SKM-1 treated with dmso at 0.1 percent for 144 hours (cell line): ENCODE measurements around the gene GALNT12.

Source experiments
- DNase-seq: peaks from one replicate; lab custom pipeline; 2025; ENCODE audit not compliant: unreplicated experiment; lab: John Stamatoyannopoulos, UW

Gene GALNT12

DNA sequence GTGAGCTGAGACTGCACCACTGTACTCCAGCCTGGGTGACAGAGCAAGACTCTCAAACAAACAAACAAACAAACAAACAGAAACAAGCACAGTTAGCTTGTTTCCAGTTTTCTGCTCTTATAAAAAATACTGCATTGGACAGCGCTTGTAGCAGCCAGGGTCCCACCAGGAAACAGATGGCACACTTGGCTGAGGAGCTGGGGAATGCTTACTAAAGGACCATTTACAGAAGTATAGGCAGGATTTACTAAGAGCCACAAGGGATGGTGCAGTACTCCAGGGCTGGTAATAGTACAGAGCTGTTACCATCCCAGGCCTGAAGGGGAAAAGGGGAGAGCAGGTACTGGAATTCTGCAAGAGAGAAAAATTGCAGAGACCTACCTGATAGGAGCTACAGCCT, 5.9 kb upstream of the GALNT12 start:
- no peak for DNase-seq

DNA sequence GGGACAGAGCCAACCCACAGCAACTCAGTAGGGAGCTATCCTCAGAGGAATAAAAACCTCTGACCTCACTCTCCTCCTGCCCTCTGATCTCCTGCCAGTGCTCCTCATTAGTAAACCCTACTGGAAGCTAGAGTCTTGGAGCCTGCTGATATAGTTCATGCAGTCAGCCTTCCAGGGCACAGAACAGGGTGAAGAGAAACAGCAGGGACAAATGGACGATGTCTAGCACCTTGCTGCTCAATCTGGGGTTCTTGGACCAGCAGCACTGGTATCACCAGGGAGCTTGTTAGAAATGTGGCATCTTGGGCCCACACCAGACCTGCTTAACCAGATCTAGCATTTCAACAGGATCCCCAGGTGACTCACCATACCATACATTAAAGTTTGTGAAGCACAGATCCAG, 5.5 kb upstream of the GALNT12 start:
- DNase-seq, result no peak

DNA sequence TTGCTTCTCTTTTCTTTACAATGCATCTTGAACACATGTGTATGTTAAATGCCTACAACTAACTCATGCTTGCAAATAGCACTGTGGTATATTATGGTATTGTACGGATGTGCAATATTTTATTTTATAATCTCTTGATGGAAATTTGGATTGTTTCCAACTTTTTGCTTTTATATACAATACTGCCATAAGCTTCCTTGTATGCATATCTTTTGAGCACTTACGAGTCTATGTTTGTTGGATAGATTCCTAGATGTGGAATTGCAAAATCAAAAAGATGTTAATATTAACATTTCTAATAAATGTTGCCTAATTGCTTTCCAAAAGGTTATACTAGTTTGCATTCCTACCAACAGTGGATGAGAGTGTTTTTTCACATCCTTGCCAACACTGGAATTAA, 3.4 kb upstream of the GALNT12 start:
- DNase-seq, result no peak

DNA sequence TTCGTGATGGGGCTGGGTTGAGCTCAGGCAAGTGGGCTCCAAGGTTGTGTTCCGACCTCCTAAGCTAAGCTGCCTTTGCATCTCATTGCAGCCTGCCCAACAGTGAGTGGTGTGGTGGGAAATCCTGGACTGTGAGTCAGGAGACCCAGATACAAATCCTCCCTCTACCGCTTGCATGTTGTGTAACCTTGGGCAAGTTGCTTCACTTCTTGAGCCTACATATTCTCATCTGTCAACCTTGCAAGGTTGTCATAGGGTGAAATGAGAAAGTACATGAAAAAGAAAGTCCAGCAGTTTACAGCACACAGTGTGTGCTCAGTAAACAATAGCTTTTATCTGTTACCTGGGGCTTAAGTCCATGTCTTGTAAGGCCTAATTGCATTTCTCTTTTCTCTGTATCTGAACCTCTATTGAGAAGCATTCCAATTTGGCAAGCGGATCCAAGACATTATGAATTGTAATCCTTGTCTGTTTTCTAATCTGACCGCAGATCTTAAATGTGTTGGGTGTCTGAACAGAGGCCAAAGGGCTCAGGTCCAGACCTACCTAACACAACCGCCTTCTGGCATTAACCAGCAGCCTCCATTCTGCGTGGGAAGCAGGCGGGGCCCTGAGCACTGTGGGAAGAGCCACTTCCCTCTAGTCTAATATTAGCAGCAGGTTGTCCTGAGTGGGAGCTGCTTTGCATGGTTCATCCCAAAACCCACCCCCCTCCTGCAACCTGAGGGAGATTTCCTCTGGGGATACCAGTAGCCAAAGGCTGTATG, 1.8 kb upstream of the GALNT12 start:
- DNase-seq, result no peak

DNA sequence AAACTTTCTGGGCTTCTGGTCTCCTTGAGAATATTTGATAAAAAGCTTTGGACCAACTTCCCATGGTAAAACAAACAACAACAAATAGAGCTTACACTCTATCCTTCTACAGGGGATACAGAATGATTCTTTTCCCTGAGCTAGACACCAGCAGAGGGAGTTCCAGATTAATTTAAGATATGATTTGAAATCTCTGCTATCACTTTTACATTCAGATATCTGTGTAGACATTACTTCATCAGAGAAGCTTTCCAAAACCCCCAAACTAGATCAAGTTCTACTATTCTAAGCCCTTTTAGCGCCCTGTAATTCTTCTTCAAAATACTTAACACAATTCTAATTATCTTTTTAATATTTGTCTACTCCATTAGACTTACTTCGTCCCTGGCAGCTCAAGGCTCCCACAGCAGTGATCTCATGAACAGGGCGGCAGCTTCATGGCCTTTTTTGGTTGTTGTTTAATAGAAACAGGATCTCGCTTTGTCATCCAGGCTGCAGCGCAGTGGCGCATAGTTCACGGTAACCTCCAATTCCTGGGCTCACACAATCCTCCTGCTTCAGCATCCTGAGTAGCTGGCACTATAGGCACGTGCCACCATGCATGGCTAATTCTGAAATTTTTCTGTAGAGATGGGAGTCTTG, 955 bp upstream of the GALNT12 start:
- DNase-seq, result no peak

DNA sequence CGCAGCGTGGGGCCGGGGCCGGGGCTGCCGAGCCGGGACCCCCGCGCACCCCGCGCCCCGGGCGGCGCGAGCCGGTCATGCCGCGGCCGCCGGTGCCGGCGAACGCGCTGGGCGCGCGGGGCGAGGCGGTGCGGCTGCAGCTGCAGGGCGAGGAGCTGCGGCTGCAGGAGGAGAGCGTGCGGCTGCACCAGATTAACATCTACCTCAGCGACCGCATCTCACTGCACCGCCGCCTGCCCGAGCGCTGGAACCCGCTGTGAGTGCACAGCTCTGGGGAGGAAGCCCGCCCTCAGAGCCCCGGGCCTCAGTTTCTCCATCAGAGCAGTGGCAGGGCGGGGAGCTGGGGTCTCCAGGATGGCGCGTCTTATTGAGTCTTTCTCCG, 335 bp downstream of the GALNT12 start:
- DNase-seq, result no peak

DNA sequence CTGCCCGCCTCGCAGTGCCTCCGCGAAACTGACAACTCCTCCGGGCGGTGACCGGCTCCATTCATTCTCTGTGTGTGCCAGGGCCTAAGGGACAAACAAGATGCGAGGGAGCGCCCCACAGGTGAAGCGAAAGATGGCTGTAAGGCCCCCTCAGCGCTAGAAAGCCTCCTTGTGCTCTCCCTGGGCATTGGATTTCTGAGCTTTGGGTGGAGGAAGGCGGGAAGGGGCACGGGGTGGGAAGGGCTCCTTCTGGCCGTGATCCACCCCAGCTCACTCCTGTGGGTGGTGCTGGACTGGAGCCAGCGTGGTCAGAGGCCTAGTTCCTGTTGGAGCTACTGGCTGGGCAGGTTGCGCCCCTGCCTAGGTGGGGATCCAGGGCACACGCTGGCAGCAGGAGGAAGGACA, 943 bp downstream of the GALNT12 start:
- no peak for DNase-seq

DNA sequence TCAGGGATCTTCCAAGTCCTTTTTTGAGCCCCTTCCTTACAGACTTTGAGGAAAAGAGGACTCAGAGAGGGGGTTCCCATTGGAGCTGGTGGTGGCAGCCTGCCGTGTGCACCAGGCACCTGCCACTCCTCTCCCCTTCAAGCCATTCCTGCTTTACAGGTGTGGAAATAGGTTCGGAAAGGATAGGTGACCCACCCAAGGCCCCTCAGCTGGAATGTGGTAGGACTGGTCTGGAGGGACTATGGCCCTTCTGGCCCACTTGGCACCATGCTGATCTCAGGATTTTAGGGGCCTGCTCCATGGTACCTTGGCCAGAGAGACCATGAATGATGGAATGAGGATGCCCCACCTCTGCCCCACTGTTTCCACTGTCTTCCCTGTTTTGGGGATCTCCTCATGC, 1.4 kb downstream of the GALNT12 start:
- DNase-seq, result no peak

DNA sequence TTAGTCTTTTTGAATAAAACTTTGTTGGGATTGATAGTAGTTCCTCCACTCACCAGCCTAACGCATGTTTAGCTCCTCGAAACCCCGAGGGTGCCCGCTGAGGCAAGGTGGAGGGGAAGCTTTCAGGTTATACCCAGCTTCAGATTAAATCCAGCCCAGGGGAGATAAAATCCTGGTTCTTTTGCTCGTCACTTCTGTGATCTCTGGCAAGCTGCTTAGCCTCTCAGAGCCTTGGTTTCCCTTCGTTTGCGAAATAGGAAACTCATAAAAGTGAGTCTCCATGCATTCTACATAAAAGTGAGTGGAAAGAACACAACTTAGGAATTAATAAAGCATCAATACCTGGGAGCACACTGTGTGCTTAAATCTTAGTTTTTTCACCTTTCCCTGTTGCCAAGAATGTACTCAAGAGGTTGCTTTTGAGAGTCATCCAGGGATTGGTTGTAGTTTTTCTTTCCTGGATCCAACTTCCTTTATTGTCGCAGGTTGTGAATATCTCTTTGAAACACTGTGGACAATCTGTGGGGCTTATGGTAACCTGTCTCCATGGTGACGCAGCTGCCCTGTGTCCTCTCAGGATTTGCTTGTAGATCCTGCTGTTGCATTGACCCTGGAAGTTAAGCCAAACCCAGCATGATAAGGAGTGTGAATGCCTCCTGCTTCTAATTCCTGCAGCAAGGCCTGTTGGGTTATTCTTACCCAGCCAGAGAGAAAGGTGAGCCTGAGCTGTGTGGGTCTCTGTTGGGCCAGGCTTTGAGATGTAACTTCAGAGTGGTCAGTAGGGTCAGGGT, 2.0 kb downstream of the GALNT12 start:
- no peak for DNase-seq

DNA sequence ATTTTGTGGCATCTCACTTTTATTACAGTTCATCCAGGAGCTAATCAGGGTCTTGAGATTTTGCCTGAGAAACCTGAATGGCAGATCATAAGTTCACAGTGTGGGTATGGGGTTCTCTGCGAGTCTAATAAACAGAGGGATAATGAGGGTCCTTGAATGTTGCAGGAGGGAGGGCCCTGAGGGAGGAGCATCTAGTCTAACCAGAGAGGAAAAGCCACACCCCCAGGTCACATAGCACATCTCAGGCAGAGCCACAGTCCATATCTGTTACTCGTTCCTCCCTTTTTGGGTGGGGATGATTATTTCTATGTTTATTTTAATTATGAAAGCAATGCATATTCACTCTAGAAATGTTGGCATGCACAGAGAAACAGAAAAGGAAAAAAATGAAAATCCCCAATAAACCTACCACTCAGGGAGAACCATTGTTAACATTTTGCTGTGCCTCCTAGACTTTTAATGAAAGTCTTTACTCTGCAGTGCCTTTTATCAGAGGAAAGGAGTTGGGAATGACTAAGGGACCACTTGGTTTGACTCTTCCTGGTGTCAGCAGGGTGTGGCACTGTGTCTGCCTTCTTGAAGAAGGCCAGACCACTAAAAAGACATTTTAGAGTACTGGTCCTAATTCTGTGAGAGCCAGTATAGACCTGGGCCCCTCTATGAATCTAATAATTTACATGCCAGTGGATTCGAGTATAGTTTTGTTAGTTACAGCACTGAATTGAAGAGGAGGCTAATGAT, 2.8 kb downstream of the GALNT12 start:
- DNase-seq, result no peak

DNA sequence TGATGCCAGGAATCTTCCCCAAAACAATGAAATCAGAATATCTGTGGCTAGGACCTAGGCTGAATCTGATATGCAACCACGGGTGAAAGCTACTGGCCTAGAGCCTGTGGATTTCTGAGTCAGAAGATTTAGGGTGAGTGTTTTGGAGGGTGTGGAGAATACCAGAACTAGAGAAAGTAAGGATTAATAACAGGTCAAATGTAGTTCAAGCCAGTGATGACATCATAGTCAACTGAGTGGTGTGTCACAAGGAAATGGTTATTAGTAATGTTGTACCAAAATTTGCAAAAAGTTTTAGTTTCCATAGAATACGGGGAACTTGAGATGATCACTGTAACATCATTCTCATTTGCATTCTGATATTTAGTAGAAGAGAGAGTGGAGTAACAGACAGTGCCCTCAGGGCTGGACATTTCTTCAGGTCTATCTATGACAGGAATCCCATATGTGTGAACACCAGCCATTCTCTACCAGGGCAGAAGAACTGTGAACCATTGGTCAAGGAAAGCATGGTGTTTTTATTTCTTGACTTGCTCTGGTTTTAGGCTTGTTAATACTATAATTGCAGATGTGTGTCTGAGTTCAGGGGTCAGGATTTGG, 3.7 kb downstream of the GALNT12 start:
- DNase-seq, result no peak

DNA sequence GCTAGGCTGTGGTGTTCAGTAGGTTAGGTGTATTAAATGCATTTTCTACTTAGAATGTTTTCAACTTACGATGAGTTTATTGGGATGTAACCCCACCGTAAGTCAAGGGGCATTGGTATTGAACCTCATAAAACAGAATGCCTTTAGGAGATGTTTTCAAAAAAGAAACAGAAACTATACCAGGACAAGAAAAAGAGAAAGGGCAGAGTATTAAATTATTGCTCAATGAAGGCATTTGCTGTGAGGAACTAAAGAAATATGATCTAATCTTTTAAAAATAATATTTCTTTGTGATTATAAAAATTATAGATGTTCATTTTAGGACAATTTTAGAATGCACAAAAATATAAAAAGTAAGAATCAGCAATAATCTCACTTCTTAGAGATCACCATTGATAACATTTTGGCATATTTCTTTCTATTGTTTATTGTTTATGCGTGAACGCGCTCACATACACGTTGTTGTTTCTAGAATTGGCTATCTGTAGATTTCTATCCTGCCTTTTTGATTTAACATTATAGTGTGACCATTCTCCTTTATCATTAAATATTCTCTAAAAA, 8.0 kb downstream of the GALNT12 start:
- no peak for DNase-seq

DNA sequence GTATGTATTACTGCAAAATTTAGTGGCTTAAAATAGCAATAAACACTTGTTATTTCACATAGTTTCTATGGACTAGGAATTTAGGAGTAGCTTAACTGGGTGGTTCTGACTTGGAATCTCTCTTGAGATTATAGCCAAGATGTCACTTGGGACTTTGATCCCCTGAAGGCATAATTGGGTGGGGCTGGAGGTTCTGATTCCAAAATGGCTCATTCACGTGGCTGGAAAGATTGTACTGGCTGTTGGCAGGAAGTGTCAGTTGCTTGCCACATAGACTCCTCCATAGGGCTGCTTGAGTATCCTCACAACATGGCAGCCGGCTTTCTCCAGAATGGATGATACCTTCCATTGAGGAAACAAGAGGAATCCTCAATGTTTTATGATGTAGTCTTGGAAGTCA, 11.3 kb downstream of the GALNT12 start:
- DNase-seq, result no peak

DNA sequence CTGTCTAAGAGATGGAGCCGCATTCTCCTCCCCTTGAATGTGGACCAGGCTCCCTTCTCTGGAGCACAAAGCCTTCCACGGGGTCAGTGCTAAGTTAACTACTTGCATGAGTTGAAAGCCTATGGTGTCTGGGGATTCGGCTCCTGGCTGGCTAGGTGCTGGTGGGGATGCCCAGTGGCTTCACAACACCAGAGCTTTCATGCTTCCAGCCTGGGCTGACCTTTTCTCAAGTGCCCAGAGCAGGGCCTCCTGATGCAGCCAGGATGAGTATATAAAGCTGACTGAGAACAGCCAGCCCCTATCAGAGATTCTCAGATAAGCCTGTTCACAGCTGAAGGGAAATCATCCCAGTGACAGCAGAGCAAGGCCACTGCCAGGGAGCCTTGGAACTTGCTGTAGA, 11.8 kb downstream of the GALNT12 start:
- no peak for DNase-seq

DNA sequence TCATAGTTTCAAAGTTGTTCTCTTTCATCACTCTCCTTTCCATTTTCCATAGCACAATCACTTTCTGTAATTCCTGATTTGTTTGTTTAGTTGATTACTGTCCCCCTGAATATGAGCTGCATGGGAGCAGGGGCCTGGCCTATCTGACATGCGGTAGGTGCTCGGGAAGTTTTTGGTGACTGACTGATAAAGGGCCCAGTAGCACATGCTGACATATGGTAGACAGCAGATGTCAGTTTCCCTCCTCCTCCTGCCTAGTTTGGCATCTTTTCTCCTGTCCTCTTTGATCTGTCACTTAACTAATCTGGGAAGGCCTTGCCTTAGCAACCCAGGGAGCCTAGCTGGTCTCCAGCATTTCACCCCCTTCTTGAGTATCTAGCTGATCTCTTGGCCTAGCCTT, 14.4 kb downstream of the GALNT12 start:
- DNase-seq, result no peak

DNA sequence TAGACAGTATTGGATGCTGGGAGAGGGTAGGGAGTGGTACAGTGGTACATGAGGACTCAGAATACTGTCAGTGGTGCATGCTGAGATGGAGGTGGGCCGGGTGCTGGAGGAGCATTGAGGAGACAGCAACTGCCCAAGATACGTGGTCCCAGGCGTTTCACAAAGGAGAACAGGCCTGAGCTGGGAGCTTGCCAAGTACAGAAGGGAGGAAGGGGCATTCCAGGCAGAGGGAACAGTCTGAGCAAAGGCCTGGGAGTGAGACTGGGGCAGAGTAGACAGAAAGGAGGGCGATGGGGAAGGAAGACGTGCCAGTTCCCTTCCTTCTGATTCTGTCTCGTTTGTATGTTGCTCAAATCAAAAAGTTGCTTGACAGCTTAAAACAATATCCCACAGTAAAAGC, 15.2 kb downstream of the GALNT12 start:
- no peak for DNase-seq

DNA sequence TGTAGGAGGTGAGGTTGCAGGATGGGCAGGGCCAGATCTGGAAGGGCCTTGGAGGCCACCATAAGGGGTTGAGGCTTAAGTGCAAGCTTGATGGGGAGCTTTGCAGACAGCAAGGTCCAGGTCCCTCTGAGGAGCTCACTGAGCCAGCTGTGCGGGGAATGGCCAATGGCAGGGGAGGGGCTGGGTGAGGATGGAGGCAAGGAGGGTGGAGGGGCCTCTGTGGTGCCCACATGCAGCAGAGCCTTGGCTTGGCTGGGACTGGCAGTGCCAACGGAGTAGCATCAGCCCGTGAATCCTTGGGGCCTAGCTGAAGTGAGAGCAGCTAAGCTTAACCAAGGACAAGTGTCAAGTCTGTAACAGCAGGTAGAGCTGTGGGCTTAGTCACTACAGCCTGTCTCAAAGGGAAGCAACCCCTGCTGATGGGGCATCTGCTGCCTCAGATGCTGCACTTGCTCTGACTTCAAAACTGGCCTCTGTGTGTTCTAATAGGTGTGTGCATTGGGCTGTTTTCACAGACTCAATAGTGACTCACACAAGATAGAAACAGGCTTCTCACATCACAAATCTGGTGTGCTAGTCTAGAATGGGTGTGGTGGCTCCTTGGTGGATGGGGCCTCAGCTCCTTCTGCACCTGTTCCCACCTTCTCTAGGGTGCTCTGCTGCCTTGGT, 16.3 kb downstream of the GALNT12 start:
- no peak for DNase-seq

DNA sequence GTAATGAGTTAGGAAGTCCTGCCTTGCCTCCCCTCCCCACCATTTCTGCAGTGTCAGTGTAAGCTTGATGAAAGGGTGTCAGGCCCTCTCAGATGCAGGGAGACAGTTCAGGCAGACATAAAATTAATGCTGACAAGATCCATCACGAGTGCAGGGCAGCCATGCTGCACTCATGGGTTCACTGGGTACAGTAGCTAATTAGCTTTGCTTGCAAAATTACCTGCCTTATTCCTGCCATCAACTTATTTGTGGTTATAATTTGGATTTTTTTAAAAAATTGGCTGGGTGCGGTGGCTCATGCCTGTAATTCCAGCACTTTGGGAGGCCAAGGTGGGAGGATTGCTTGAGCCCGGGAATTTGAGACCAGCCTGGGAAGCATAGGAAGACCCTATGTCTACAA, 17.9 kb downstream of the GALNT12 start:
- no peak for DNase-seq

DNA sequence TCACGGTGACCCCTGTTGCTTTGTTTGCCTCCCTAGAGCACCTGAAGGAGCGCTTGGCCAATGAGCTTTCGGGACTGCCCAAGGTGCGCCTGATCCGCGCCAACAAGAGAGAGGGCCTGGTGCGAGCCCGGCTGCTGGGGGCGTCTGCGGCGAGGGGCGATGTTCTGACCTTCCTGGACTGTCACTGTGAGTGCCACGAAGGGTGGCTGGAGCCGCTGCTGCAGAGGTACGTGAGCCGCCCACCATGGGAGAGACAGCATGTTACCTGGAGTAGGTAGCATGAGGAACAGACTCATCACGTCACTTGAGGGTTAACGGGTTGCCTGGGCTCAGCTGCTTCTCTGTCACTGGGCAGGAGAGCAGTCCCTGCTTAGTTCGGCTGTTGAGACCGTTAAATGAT, 19.2 kb downstream of the GALNT12 start:
- no peak for DNase-seq

DNA sequence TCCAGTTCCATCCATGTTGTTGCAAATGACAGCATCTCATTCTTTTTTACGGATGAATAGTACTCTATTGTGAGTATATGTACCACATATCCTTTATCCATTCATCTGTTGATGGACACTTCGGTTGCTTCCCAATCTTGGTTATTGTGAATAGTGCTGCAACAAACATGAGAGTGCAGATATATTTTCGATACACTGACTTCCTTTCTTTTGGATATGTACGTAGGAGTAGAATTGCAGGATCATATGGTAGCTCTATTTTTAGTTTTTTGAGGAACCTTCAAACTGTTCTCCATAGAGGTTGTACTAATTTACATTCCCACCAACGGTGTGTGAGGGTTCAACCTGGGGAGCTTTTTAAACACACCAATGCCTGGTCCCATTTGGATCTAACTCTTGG, 22.3 kb downstream of the GALNT12 start:
- no peak for DNase-seq
